GM12878 (cell line): Measurements from ENCODE around the gene WHRN. TPM values are rescaled to one million over a fixed set of nuclear protein-coding genes. Genes with fewer than 3 reads are reported as not detected.

ENCODE experiments used
- BCL11A ChIP-seq: IDR thresholded peaks from 2 replicates; pipeline ENCODE4 v1.6.1; 2011; ENCODE audit warnings: low read depth, low read length
- BCLAF1 ChIP-seq: fragments of 450-650 bp; IDR thresholded peaks from 2 replicates; pipeline ENCODE4 v1.6.1; 2017; ENCODE audit warnings: antibody characterized with exemption, mild to moderate bottlenecking, moderate library complexity
- BRCA1 ChIP-seq: IDR thresholded peaks from 2 replicates; pipeline ENCODE4 v1.6.1; 2011; ENCODE audit warnings: low read depth, low read length, improper control_type of control experiment
- CBX5 ChIP-seq: sonication (generic); IDR thresholded peaks from 2 replicates; pipeline ENCODE4 v1.6.1; 2016; ENCODE audit warnings: low read depth, moderate library complexity, mild to moderate bottlenecking, inconsistent platforms
- CEBPZ ChIP-seq: fragments of 150-350 bp; IDR thresholded peaks from 2 replicates; pipeline ENCODE4 v1.6.1; 2016; ENCODE audit warnings: low read depth, low read length
- CHD1 ChIP-seq: IDR thresholded peaks from 2 replicates; pipeline ENCODE4 v1.6.1; 2012; ENCODE audit warnings: low read depth, low read length, improper control_type of control experiment
- CHD4 ChIP-seq: fragments of 200-600 bp; sonication (generic); IDR thresholded peaks from 2 replicates; pipeline ENCODE4 v1.6.1; 2016; ENCODE audit warnings: mild to moderate bottlenecking
- CREB1 ChIP-seq: IDR thresholded peaks from 2 replicates; pipeline ENCODE4 v1.6.1; 2012; ENCODE audit warnings: low read depth, mild to moderate bottlenecking, inconsistent platforms
- EGR1 ChIP-seq, 2 experiments: IDR thresholded peaks; 1 replicate in 1 of 2; 2 replicates in 1 of 2; pipeline ENCODE4 v1.6.1; 2011 to 2012; ENCODE audit warnings: low read depth in 2 of 2, low read length in 2 of 2, borderline replicate concordance in 1 of 2, mild to moderate bottlenecking in 1 of 2, moderate library complexity in 1 of 2
- ESRRA ChIP-seq: IDR thresholded peaks from 2 replicates; pipeline ENCODE4 v1.6.1; 2012; ENCODE audit warnings: mild to moderate bottlenecking, low read length, improper control_type of control experiment
- FOXM1 ChIP-seq: IDR thresholded peaks from 2 replicates; pipeline ENCODE4 v1.6.1; 2012; ENCODE audit warnings: low read depth, mild to moderate bottlenecking, inconsistent platforms, low read length, moderate library complexity
- HDAC6 ChIP-seq: fragments of 200-600 bp; sonication (generic); IDR thresholded peaks from one replicate; pipeline ENCODE4 v1.8.0; 2017; ENCODE audit warnings: antibody characterized with exemption; ENCODE audit not compliant: unreplicated experiment
- HSF1 ChIP-seq: fragments of 150-350 bp; IDR thresholded peaks from 2 replicates; pipeline ENCODE4 v1.6.1; 2014; ENCODE audit warnings: mild to moderate bottlenecking, low read depth, low read length
- IRF3 ChIP-seq: fragments of 450-650 bp; IDR thresholded peaks from 2 replicates; pipeline ENCODE4 v1.6.1; 2014; ENCODE audit warnings: mild to moderate bottlenecking
- KDM1A ChIP-seq: fragments of 200-600 bp; sonication (generic); IDR thresholded peaks from 2 replicates; pipeline ENCODE4 v1.6.1; 2016; ENCODE audit warnings: borderline replicate concordance
- LARP7 ChIP-seq: fragments of 450-650 bp; IDR thresholded peaks from 2 replicates; pipeline ENCODE4 v1.6.1; 2017; ENCODE audit warnings: mild to moderate bottlenecking
- MEF2A ChIP-seq: IDR thresholded peaks from 2 replicates; pipeline ENCODE4 v1.6.1; 2011; ENCODE audit warnings: low read depth, mild to moderate bottlenecking, low read length, moderate library complexity; ENCODE audit not compliant: insufficient read depth
- MXI1 ChIP-seq: fragments of 150-350 bp; IDR thresholded peaks from 2 replicates; pipeline ENCODE4 v1.6.1; 2011; ENCODE audit warnings: low read depth, mild to moderate bottlenecking, inconsistent platforms, low read length, improper control_type of control experiment
- PAX8 ChIP-seq: fragments of 450-650 bp; IDR thresholded peaks from 2 replicates; pipeline ENCODE4 v1.6.1; 2017; ENCODE audit warnings: mild to moderate bottlenecking, moderate library complexity
- PML ChIP-seq: IDR thresholded peaks from 2 replicates; pipeline ENCODE4 v1.6.1; 2012; ENCODE audit warnings: low read length, inconsistent platforms
- RBBP5 ChIP-seq: fragments of 200-600 bp; sonication (generic); conservative IDR thresholded peaks from 2 replicates; pipeline ENCODE4 v1.6.1; 2016
- RUNX3 ChIP-seq: IDR thresholded peaks from 2 replicates; pipeline ENCODE4 v1.6.1; 2012; ENCODE audit warnings: low read length, inconsistent platforms
- SMAD5 ChIP-seq: IDR thresholded peaks from 2 replicates; pipeline ENCODE4 v1.6.1; 2016; ENCODE audit warnings: antibody characterized with exemption, low read depth
- SRF ChIP-seq, 2 experiments: IDR thresholded peaks; 2 replicates each; pipeline ENCODE4 v1.6.1; 2011; ENCODE audit warnings: low read depth in 2 of 2, low read length in 2 of 2, mild to moderate bottlenecking in 1 of 2, moderate library complexity in 1 of 2
- polyA plus RNA-seq, 11 experiments: library from polyadenylated mRNA; depleted of rRNA in 4 of 11; unstranded in 6 of 11; stranded (reverse) in 5 of 11; fragments of >200 nt; fragmentation: Nextera tagmentation in 4 of 11; fragmentation: Illumina TruSeq in 1 of 11; extraction: Ambion mirVana in 4 of 11; extraction: Trizol in 1 of 11; gene quantifications; 1 replicate in 1 of 11; 2 replicates in 10 of 11; pipeline versions ENCODE4 v1.2.1 to v1.2.3, GENCODE V29; 2011 to 2016; ENCODE audit warnings: inconsistent platforms in 2 of 11, missing spikeins in 2 of 11, low read depth in 1 of 11
- total RNA-seq, 4 experiments: library from RNA; depleted of rRNA in 3 of 4; stranded (reverse); fragments of >200 nt in 3 of 4; fragmentation: Illumina TruSeq in 1 of 4; extraction: Trizol in 1 of 4; gene quantifications; 2 replicates each; pipeline versions ENCODE4 v1.2.1 to v1.2.3, GENCODE V29; 2013 to 2021

The WHRN gene
- total and polyA plus RNA-seq, 10 of the 15 experiments (the other 5 are each of a cell fraction or from before 2014, with no cell fraction given), result 0.04 to 18.2 (median 0.68) TPM; not detected in 1

- TF ChIP-seq BCLAF1 (no peak), CEBPZ (no peak), MXI1 (peak; percentile 74), IRF3 (0 out of 2 replicates have a peak, but pooled peaks have one; percentile 13), SMAD5 (no peak), RUNX3 (no peak), CREB1 (no peak), FOXM1 (no peak), EGR1 (IDR thresholded peaks at IDR 0.05; ENCODE audit: borderline replicate concordance in 1 of 2, low read depth in 2 of 2, low read length in 2 of 2) (no peak), BCL11A (no peak), PML (no peak), KDM1A (no peak), HSF1 (no peak), RBBP5 (no peak), CBX5 (no peak), HDAC6 (no peak), MEF2A (no peak), PAX8 (no peak), CHD1 (no peak), ESRRA (no peak), SRF (IDR thresholded peaks at IDR 0.05; ENCODE audit: low read depth in 2 of 2, low read length in 2 of 2) (no peak), CHD4 (no peak), BRCA1 (no peak), LARP7 (no peak)
Measured at GRCh38 chr9:114389612-114390368, 115.5 kb downstream of the WHRN start (continued).
